ENCODE measurements around the gene NDUFAF7. TPM values are rescaled to one million over a fixed set of nuclear protein-coding genes. Genes with fewer than 3 reads are reported as not detected.
A peak's percentile ranks its signal among the peaks of the same experiment; 100 is the strongest.

The NDUFAF7 gene
- polyA plus RNA-seq, 3 donors, result 4.7 to 12.2 (median 5.6) TPM

GRCh38 chr2:37215250-37215649 is 16.2 kb upstream of the NDUFAF7 start:
- Histone ChIP-seq H3K4me1 (ENCODE audit: control insufficient read depth in 1 of 2, insufficient read depth in 2 of 2, low read length in 2 of 2) (peaks cover 3 to 7% of the 10 kb centered on the region in 2 donors), H3K27ac (ENCODE audit: low read depth in 1 of 2, low read length in 2 of 2) (peak overlapping the region in 1 of 2 donors; percentile 38), H2AFZ (ENCODE audit: insufficient read depth, low read depth, low read length, poor library complexity, severe bottlenecking) (no peak overlapping the region), H3K9ac (ENCODE audit: insufficient read depth, low read length, poor library complexity, severe bottlenecking) (no peak overlapping the region), H3K4me2 (replicated peaks; ENCODE audit: extremely low read depth, low read length, poor library complexity, severe bottlenecking) (no peak overlapping the region), H3K36me3 (replicated peaks in 1 of 2; ENCODE audit: control insufficient read depth in 1 of 2, insufficient read depth in 2 of 2, low read length in 2 of 2) (peaks cover 71 to 92% of the 10 kb centered on the region in 2 donors), H3K27me3 (ENCODE audit: control insufficient read depth in 2 of 2, insufficient read depth in 2 of 2, low read length in 2 of 2) (no peaks in the 10 kb centered on the region), H4K20me1 (ENCODE audit: insufficient read depth, low read length) (peaks cover 7% of the 10 kb centered on the region), H3K9me3 (replicated peaks in 1 of 2; ENCODE audit: control insufficient read depth in 1 of 2, insufficient read depth in 1 of 2, low read length in 2 of 2) (no peaks in the 10 kb centered on the region), H3K79me2 (ENCODE audit: insufficient read depth, low read length) (no peaks in the 10 kb centered on the region), H3K4me3 (replicated peaks in 1 of 3; ENCODE audit: low read depth in 2 of 3, low read length in 3 of 3) (no peak overlapping the region)
- no CpG with 5 or more reads among the region's 1 CpG for WGBS (ENCODE audit: insufficient coverage)
- H3K4me1 Mint-ChIP-seq, result peaks cover 3% of the 10 kb centered on the region
- peaks cover 0 to 3% (median 0%) of the 10 kb centered on the region in 7 donors for H3K9me3 Mint-ChIP-seq
- no peak for TF ChIP-seq CTCF (IDR thresholded peaks at IDR 0.05)
- H3K4me3 Mint-ChIP-seq, result no peak overlapping the region
- intact Hi-C loops (cut with micrococcal nuclease), result no loop called here
- H3K27ac Mint-ChIP-seq, result no peak overlapping the region
- H3K27me3 Mint-ChIP-seq (ENCODE audit: low read depth in 3 of 3), result no peaks in the 10 kb centered on the region
- peak in 2 of 3 donors; percentile 14 to 26 for DNase-seq
- peaks cover 62 to 83% of the 10 kb centered on the region in 2 donors for H3K36me3 Mint-ChIP-seq

- Mint-ChIP-seq H3K36me3 (peaks cover 61 to 79% of the 10 kb centered on the region in 2 donors), H3K27me3 (ENCODE audit: low read depth in 3 of 3) (no peaks in the 10 kb centered on the region)
Observed at GRCh38 chr2:37219046-37219445, 12.4 kb upstream of the NDUFAF7 start.

More at GRCh38 chr2:37219046-37219445, 12.4 kb upstream of the NDUFAF7 start:
- Histone ChIP-seq H4K20me1 (ENCODE audit: insufficient read depth, low read length) (peaks cover 3% of the 10 kb centered on the region), H3K27ac (ENCODE audit: low read depth in 1 of 2, low read length in 2 of 2) (no peak overlapping the region), H2AFZ (ENCODE audit: insufficient read depth, low read depth, low read length, poor library complexity, severe bottlenecking) (no peak overlapping the region), H3K4me3 (replicated peaks in 1 of 3; ENCODE audit: low read depth in 2 of 3, low read length in 3 of 3) (no peak overlapping the region), H3K79me2 (ENCODE audit: insufficient read depth, low read length) (peaks cover 7% of the 10 kb centered on the region), H3K9me3 (replicated peaks in 1 of 2; ENCODE audit: control insufficient read depth in 1 of 2, insufficient read depth in 1 of 2, low read length in 2 of 2) (no peaks in the 10 kb centered on the region), H3K4me1 (ENCODE audit: control insufficient read depth in 1 of 2, insufficient read depth in 2 of 2, low read length in 2 of 2) (peaks cover 3 to 7% of the 10 kb centered on the region in 2 donors), H3K9ac (ENCODE audit: insufficient read depth, low read length, poor library complexity, severe bottlenecking) (no peak overlapping the region), H3K36me3 (replicated peaks in 1 of 2; ENCODE audit: control insufficient read depth in 1 of 2, insufficient read depth in 2 of 2, low read length in 2 of 2) (peaks cover 71 to 92% of the 10 kb centered on the region in 2 donors), H3K4me2 (replicated peaks; ENCODE audit: extremely low read depth, low read length, poor library complexity, severe bottlenecking) (no peak overlapping the region), H3K27me3 (ENCODE audit: control insufficient read depth in 2 of 2, insufficient read depth in 2 of 2, low read length in 2 of 2) (no peaks in the 10 kb centered on the region)
- no peak for TF ChIP-seq CTCF (IDR thresholded peaks at IDR 0.05)
- Mint-ChIP-seq H3K27ac (no peak overlapping the region), H3K4me1 (peaks cover 3% of the 10 kb centered on the region), H3K4me3 (no peak overlapping the region), H3K9me3 (no peaks in the 10 kb centered on the region)
- DNase-seq, result no peak
- 100% methylated on average over 3 of the region's 4 CpGs for WGBS (ENCODE audit: insufficient coverage)
- intact Hi-C loops (cut with micrococcal nuclease), result no loop called here
